H1 (cell line): ENCODE data around the gene SLC35B2. TPM values are rescaled to one million over a fixed set of nuclear protein-coding genes. Genes with fewer than 3 reads are reported as not detected.
A peak's percentile ranks its signal among the peaks of the same experiment; 100 is the strongest.

Source experiments
- CTCF ChIA-PET: fragments of 300-600 bp; sonication (Branson Sonifier 250); formaldehyde crosslinking; loops from one replicate; lab custom pipeline; 2021; ENCODE audit not compliant: partially characterized antibody; lab: Charles Lee
- POLR2A ChIA-PET: fragments of 300-600 bp; sonication (Branson Sonifier 250); formaldehyde crosslinking; loops from one replicate; lab custom pipeline; 2021; ENCODE audit warnings: inconsistent platforms; ENCODE audit not compliant: partially characterized antibody; lab: Charles Lee
- DNase-seq, 2 experiments: peaks; one replicate each; pipeline versions ENCODE4 v3.0.0 to v3.0.0-alpha.2; 2010 to 2022; ENCODE audit warnings: low spot score in 2 of 2, low read depth in 1 of 2, mixed read lengths in 1 of 2
- FAIRE-seq: peaks from 2 replicates; lab custom pipeline; 2011; peaks lifted over from hg19 to GRCh38; lab: Jason Lieb, UNC
- H2AFZ ChIP-seq: 2 replicates; pipeline ENCODE4 v1.8.1; 2012; ENCODE audit warnings: low read length, inconsistent platforms
- H2AK5ac ChIP-seq: 2 replicates; pipeline ENCODE4 v1.6.1; 2013; ENCODE audit warnings: low read depth, low read length
- H2BK120ac ChIP-seq: replicated peaks from 2 replicates; pipeline ENCODE3; 2013; ENCODE audit warnings: low read depth, low read length, inconsistent platforms
- H2BK12ac ChIP-seq: 2 replicates; pipeline ENCODE4 v1.6.1; 2013; ENCODE audit warnings: low read depth, low read length
- H2BK15ac ChIP-seq: 2 replicates; pipeline ENCODE4 v1.6.1; 2013; ENCODE audit warnings: low read length
- H2BK20ac ChIP-seq: 2 replicates; pipeline ENCODE4 v1.6.1; 2013; ENCODE audit warnings: low read length
- H2BK5ac ChIP-seq: 2 replicates; pipeline ENCODE4 v1.6.1; 2013; ENCODE audit warnings: low read depth, low read length
- H3K14ac ChIP-seq: 2 replicates; pipeline ENCODE4 v1.6.1; 2013; ENCODE audit warnings: inconsistent platforms; ENCODE audit not compliant: insufficient read length
- H3K18ac ChIP-seq: 2 replicates; pipeline ENCODE4 v1.6.1; 2013; ENCODE audit warnings: low read length; ENCODE audit errors: extremely low read depth
- H3K23ac ChIP-seq: 2 replicates; pipeline ENCODE4 v1.6.1; 2013; ENCODE audit warnings: inconsistent platforms; ENCODE audit not compliant: insufficient read length
- H3K23me2 ChIP-seq: 2 replicates; pipeline ENCODE4 v1.6.1; 2013; ENCODE audit warnings: low read depth, low read length
- H3K27ac ChIP-seq: 2 replicates; pipeline ENCODE4 v1.6.1; 2011; ENCODE audit warnings: low read depth, low read length, inconsistent platforms
- H3K27me3 ChIP-seq, 4 experiments: replicated peaks in 1 of 4; 1 replicate in 1 of 4; 2 replicates in 3 of 4; pipeline versions ENCODE4 v1.6.1 to v1.8.1; 2011 to 2013; ENCODE audit warnings: low read length in 3 of 4, mild to moderate bottlenecking in 3 of 4, inconsistent platforms in 2 of 4, mixed read lengths in 2 of 4, moderate library complexity in 1 of 4; ENCODE audit not compliant: control insufficient read depth in 3 of 4, insufficient read depth in 3 of 4; ENCODE audit errors: extremely low read depth in 1 of 4
- H3K36me3 ChIP-seq, 4 experiments: 2 replicates each; pipeline versions ENCODE4 v1.6.1 to v1.8.1; 2011 to 2013; ENCODE audit warnings: mild to moderate bottlenecking in 4 of 4, low read length in 3 of 4, moderate library complexity in 2 of 4, control low read depth in 1 of 4, inconsistent platforms in 1 of 4; ENCODE audit not compliant: insufficient read depth in 4 of 4, control insufficient read depth in 2 of 4
- H3K4ac ChIP-seq: replicated peaks from 2 replicates; pipeline ENCODE3; 2013; ENCODE audit warnings: low read length, low read depth, mixed read lengths, inconsistent platforms; ENCODE audit not compliant: insufficient read length
- H3K4me1 ChIP-seq, 4 experiments: replicated peaks in 1 of 4; 1 replicate in 1 of 4; 2 replicates in 3 of 4; pipeline versions ENCODE4 v1.6.1 to v1.8.1; 2011 to 2013; ENCODE audit warnings: low read length in 3 of 4, inconsistent platforms in 2 of 4, mixed read lengths in 1 of 4; ENCODE audit not compliant: insufficient read depth in 4 of 4, control insufficient read depth in 3 of 4
- H3K4me2 ChIP-seq, 2 experiments: 2 replicates each; pipeline versions ENCODE4 v1.6.1 to v1.8.1; 2011 to 2013; ENCODE audit warnings: low read depth in 2 of 2, low read length in 2 of 2, control low read depth in 1 of 2, inconsistent platforms in 1 of 2, mild to moderate bottlenecking in 1 of 2; ENCODE audit not compliant: insufficient read depth in 1 of 2
- H3K4me3 ChIP-seq, 4 experiments: fragments of 200-600, 300-600 bp in 1 of 4; sonication (generic), shearing (Covaris generic), sonication (Bioruptor Twin) in 1 of 4; 2 replicates each; pipeline versions ENCODE4 v1.5.1 to v1.8.1; 2011 to 2016; ENCODE audit warnings: low read length in 4 of 4, low read depth in 3 of 4, control low read depth in 2 of 4, inconsistent platforms in 2 of 4, mild to moderate bottlenecking in 2 of 4, mixed read lengths in 1 of 4, moderate library complexity in 1 of 4; ENCODE audit not compliant: insufficient read depth in 2 of 4; ENCODE audit errors: extremely low read depth in 1 of 4
- H3K56ac ChIP-seq: replicated peaks from 2 replicates; pipeline ENCODE3; 2013; ENCODE audit warnings: low read depth, mild to moderate bottlenecking, mixed read lengths, low read length, inconsistent platforms; ENCODE audit not compliant: insufficient read length
- H3K79me1 ChIP-seq: 2 replicates; pipeline ENCODE4 v1.6.1; 2013; ENCODE audit warnings: low read depth, low read length, control low read depth
- H3K79me2 ChIP-seq, 2 experiments: 2 replicates each; pipeline versions ENCODE4 v1.6.1 to v1.8.1; 2012 to 2013; ENCODE audit warnings: low read length in 2 of 2, mild to moderate bottlenecking in 2 of 2, inconsistent platforms in 1 of 2; ENCODE audit not compliant: insufficient read depth in 2 of 2, control insufficient read depth in 1 of 2
- H3K9ac ChIP-seq, 4 experiments: replicated peaks in 1 of 4; 1 replicate in 1 of 4; 2 replicates in 3 of 4; pipeline versions ENCODE4 v1.6.1 to v1.8.1; 2011 to 2013; ENCODE audit warnings: low read depth in 3 of 4, low read length in 3 of 4, control low read depth in 2 of 4, mild to moderate bottlenecking in 2 of 4, moderate library complexity in 2 of 4, inconsistent platforms in 1 of 4; ENCODE audit errors: extremely low read depth in 1 of 4
- H3K9me3 ChIP-seq, 2 experiments: 2 replicates each; pipeline versions ENCODE4 v1.6.1 to v1.8.1; 2012 to 2013; ENCODE audit warnings: mild to moderate bottlenecking in 2 of 2, moderate library complexity in 2 of 2, control low read depth in 1 of 2, inconsistent platforms in 1 of 2, low read depth in 1 of 2, low read length in 1 of 2, mixed read lengths in 1 of 2; ENCODE audit not compliant: insufficient read depth in 2 of 2
- H4K20me1 ChIP-seq, 2 experiments: replicated peaks in 1 of 2; 2 replicates each; pipeline versions ENCODE3 to v1.8.1; 2011 to 2013; ENCODE audit warnings: inconsistent platforms in 2 of 2, low read length in 2 of 2, mild to moderate bottlenecking in 1 of 2; ENCODE audit not compliant: insufficient read depth in 2 of 2, control insufficient read depth in 1 of 2
- H4K5ac ChIP-seq: 2 replicates; pipeline ENCODE4 v1.6.1; 2013; ENCODE audit warnings: low read length, low read depth, mixed read lengths, inconsistent platforms; ENCODE audit not compliant: insufficient read length
- H4K8ac ChIP-seq: 2 replicates; pipeline ENCODE4 v1.8.0; 2013; ENCODE audit warnings: mild to moderate bottlenecking, moderate library complexity, low read length, inconsistent platforms; ENCODE audit not compliant: insufficient read depth; ENCODE audit errors: extremely low read depth
- H4K91ac ChIP-seq: replicated peaks from 2 replicates; pipeline ENCODE3; 2013; ENCODE audit warnings: low read length, mixed read lengths, inconsistent platforms; ENCODE audit not compliant: insufficient read length
- POLR2A ChIP-seq, 2 experiments: IDR thresholded peaks; 1 replicate in 1 of 2; 2 replicates in 1 of 2; pipeline ENCODE4 v1.6.1; 2011; ENCODE audit warnings: low read depth in 2 of 2, low read length in 2 of 2, mild to moderate bottlenecking in 2 of 2; ENCODE audit errors: control extremely low read depth in 1 of 2
- RAD21 ChIP-seq, 2 experiments: IDR thresholded peaks in 1 of 2; conservative IDR thresholded peaks in 1 of 2; 2 replicates each; pipeline ENCODE4 v1.6.1; 2011; ENCODE audit warnings: low read depth in 2 of 2, low read length in 2 of 2, improper control_type of control experiment in 1 of 2, inconsistent platforms in 1 of 2, mild to moderate bottlenecking in 1 of 2, moderate library complexity in 1 of 2
- WGBS, 2 experiments: shearing (Covaris generic) in 1 of 2; methylation state at CpG; one replicate each; pipeline versions ENCODE4 v1.1.6 to v1.1.7; 2013 to 2015; ENCODE audit warnings: low lambda C conversion rate in 2 of 2, mixed read lengths in 2 of 2, inconsistent platforms in 1 of 2, low coverage in 1 of 2, missing lambda C conversion rate in 1 of 2; ENCODE audit not compliant: insufficient replicate concordance in 2 of 2, insufficient coverage in 1 of 2, insufficient read length in 1 of 2; ENCODE audit errors: extremely low coverage in 1 of 2, missing lambda C conversion rate in 1 of 2; 5-methylcytosine and 5-hydroxymethylcytosine counted together
- polyA plus RNA-seq, 7 experiments: library from polyadenylated mRNA; depleted of rRNA in 3 of 7; stranded (reverse) in 5 of 7; unstranded in 2 of 7; fragments of >200 nt in 5 of 7; fragments of 200-250 nt in 2 of 7; gene quantifications; 1 replicate in 5 of 7; 2 replicates in 1 of 7; 4 replicates in 1 of 7; pipeline versions ENCODE4 v1.2.1 to v1.2.3, GENCODE V29; 2011 to 2013; ENCODE audit warnings: missing spikeins in 2 of 7, mixed read lengths in 2 of 7
- total RNA-seq: library from RNA; stranded (reverse); fragmentation: NEBNext Ultra II Directional; extraction: Animal tissue kit (Norgen Biotek cat#: 25700); gene quantifications from 2 replicates; pipeline ENCODE4 v1.2.1, GENCODE V29; 2021
- TF ChIP-seq, protein P1 (sequence below), 3 experiments: IDR thresholded peaks; 1 replicate in 2 of 3; 2 replicates in 1 of 3; pipeline versions ENCODE4 v1.5.1 to v1.6.1; 2011; ENCODE audit warnings: low read length in 3 of 3, mild to moderate bottlenecking in 3 of 3, inconsistent platforms in 2 of 3, low read depth in 1 of 3, moderate library complexity in 1 of 3; ENCODE audit not compliant: insufficient read depth in 1 of 3; ENCODE audit errors: control extremely low read depth in 1 of 3

SLC35B2 gene
- total and polyA plus RNA-seq, 2 of the 8 experiments (the other 6 are each of a cell fraction or from before 2014, with no cell fraction given): 29.5 to 65.0 TPM

DNA sequence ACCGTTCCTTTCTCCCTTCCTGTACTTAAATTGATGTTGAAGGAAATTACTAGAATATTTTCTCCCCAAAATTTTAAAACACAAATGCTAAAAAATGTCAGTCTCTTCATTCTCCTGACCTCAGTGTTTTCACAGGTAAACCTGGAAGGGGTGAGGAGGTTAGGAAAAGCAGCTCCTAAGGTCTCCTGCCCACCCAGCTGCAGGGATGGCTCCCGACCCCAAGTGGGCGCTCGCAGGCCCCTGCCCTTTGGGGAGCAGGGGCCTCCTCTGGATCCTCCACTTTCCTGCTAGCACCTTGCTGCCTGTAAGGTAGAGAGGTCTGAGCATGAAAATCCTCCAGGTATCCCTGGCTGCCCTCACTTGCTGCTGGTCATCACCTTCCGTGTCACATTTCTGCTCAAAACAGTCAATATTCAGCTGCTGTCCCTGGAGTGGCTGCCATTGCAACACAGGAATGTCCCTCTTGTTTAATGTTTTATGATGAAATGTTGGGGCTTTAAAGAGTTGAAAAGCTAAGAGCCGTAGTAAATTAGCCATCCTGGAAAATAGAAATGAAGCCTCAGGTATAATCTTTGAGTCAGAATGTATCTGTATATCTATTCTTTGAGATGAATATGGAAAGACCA lies 21.3 kb downstream of the SLC35B2 start:
- Histone ChIP-seq H2BK12ac (no peak overlapping the region), H3K4ac (no peak overlapping the region), H3K36me3 (peaks cover 23 to 34% (median 31%) of the 10 kb centered on the region in 4 experiments), H2BK15ac (no peak overlapping the region), H3K4me1 (peaks cover 4 to 15% (median 9%) of the 10 kb centered on the region in 4 experiments; a peak in 6 of 7 replicates), H2AK5ac (no peak overlapping the region), H3K79me1 (peaks cover 3% of the 10 kb centered on the region; the same call in 1 of the 2 replicates), H4K91ac (no peak overlapping the region), H3K9me3 (no peaks in the 10 kb centered on the region), H3K9ac (no peak overlapping the region), H4K20me1 (peaks cover 6 to 7% of the 10 kb centered on the region in 2 experiments), H3K4me3 (no peak overlapping the region), H3K56ac (no peak overlapping the region), H2BK5ac (no peak overlapping the region), H3K23ac (no peak overlapping the region), H4K8ac (no peak overlapping the region), H3K79me2 (no peaks in the 10 kb centered on the region), H3K23me2 (peaks cover 4% of the 10 kb centered on the region; the same call in 1 of the 2 replicates), H3K4me2 (no peak overlapping the region), H3K18ac (no peak overlapping the region), H2AFZ (no peak overlapping the region), H2BK20ac (no peak overlapping the region), H3K14ac (no peak overlapping the region), H3K27me3 (no peaks in the 10 kb centered on the region; a peak in 1 of 7 replicates), H4K5ac (no peak overlapping the region), H3K27ac (no peak overlapping the region), H2BK120ac (no peak overlapping the region)
- POLR2A ChIA-PET: interaction anchor here (0.7 to 21.0 kb wide), 11 partner anchors 10 to 108 kb away, joined by 3 to 581 read pairs (median 4); partner anchors contain the start of genes HSP90AB1, MRPL14, SLC29A1 and SLC35B2
- peak in 1 of 2 experiments; percentile 68 for DNase-seq
- 85% methylated on average over 5 of the region's 6 CpGs; no CpG with 5 or more reads in 1 of the 2 experiments for WGBS, 2 experiments
- TF ChIP-seq RAD21 (IDR thresholded peaks at IDR 0.05 in 1 of 2, conservative IDR thresholded peaks at IDR 0.05 in 1 of 2; ENCODE audit: low read depth in 2 of 2, low read length in 2 of 2): peak; percentile 2 to 26; a peak in 1 of 4 replicates
- TF ChIP-seq, protein P1, sequence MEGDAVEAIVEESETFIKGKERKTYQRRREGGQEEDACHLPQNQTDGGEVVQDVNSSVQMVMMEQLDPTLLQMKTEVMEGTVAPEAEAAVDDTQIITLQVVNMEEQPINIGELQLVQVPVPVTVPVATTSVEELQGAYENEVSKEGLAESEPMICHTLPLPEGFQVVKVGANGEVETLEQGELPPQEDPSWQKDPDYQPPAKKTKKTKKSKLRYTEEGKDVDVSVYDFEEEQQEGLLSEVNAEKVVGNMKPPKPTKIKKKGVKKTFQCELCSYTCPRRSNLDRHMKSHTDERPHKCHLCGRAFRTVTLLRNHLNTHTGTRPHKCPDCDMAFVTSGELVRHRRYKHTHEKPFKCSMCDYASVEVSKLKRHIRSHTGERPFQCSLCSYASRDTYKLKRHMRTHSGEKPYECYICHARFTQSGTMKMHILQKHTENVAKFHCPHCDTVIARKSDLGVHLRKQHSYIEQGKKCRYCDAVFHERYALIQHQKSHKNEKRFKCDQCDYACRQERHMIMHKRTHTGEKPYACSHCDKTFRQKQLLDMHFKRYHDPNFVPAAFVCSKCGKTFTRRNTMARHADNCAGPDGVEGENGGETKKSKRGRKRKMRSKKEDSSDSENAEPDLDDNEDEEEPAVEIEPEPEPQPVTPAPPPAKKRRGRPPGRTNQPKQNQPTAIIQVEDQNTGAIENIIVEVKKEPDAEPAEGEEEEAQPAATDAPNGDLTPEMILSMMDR (IDR thresholded peaks at IDR 0.05; ENCODE audit: control extremely low read depth in 1 of 3, insufficient read depth in 1 of 3, low read depth in 1 of 3, low read length in 3 of 3): peak in 2 of 3 experiments; percentile 42 to 62; a peak in 3 of 4 replicates
- TF ChIP-seq POLR2A (IDR thresholded peaks at IDR 0.05; ENCODE audit: control extremely low read depth in 1 of 2, low read depth in 2 of 2, low read length in 2 of 2): no peak
- CTCF ChIA-PET: interaction anchor here (0.7 to 19.4 kb wide), 32 partner anchors 10 to 284 kb away, joined by 3 to 287 read pairs (median 10); partner anchors contain the start of genes CAPN11, HSP90AB1, MYMX and SLC29A1
- no peak for FAIRE-seq
